Natural killer cell (primary cell): ENCODE results near the gene CLDND2. TPM values are rescaled to one million over a fixed set of nuclear protein-coding genes. Genes with fewer than 3 reads are reported as not detected.

ENCODE experiments used
- ATAC-seq, 3 donors: fragments of 150-1000 bp in 2 of 3; fragments of 200-7000 bp in 1 of 3; cut with Tn5 transposase; 1 replicate in 1 of 3; 2 replicates in 2 of 3; pipeline ENCODE4 v1.10.0; 2021; ENCODE audit warnings: mild to moderate bottlenecking in 2 of 3, moderate library complexity in 2 of 3
- DNase-seq, 2 donors: peaks; one replicate each; pipeline versions ENCODE4 v3.0.0 to v3.0.0-alpha.2; 2013 to 2021; ENCODE audit warnings: mixed read lengths in 1 of 2
- H3K27ac ChIP-seq: one replicate; pipeline ENCODE4 v1.5.1; 2013; ENCODE audit warnings: mild to moderate bottlenecking, low read length
- H3K27me3 ChIP-seq: one replicate; pipeline ENCODE4 v1.6.1; 2013; ENCODE audit warnings: low read length; ENCODE audit not compliant: control insufficient read depth, insufficient read depth
- H3K36me3 ChIP-seq: one replicate; pipeline ENCODE4 v1.6.1; 2013; ENCODE audit warnings: low read length; ENCODE audit not compliant: control insufficient read depth, insufficient read depth
- H3K4me1 ChIP-seq: one replicate; pipeline ENCODE4 v1.6.1; 2013; ENCODE audit warnings: low read length; ENCODE audit not compliant: control insufficient read depth, insufficient read depth
- H3K4me3 ChIP-seq: one replicate; pipeline ENCODE4 v1.5.1; 2013; ENCODE audit warnings: low read length
- H3K9me3 ChIP-seq: one replicate; pipeline ENCODE4 v1.6.1; 2013; ENCODE audit warnings: low read length; ENCODE audit not compliant: control insufficient read depth, insufficient read depth
- H3K27ac Mint-ChIP-seq, 2 donors: one replicate each; pipeline ENCODE4 v1.8.0; 2022; ENCODE audit warnings: mild to moderate bottlenecking in 2 of 2, mixed read lengths in 2 of 2, moderate library complexity in 1 of 2
- H3K27me3 Mint-ChIP-seq, 2 donors: one replicate each; pipeline ENCODE4 v1.8.0; 2022; ENCODE audit warnings: low read depth in 2 of 2, mixed read lengths in 2 of 2
- H3K36me3 Mint-ChIP-seq: one replicate; pipeline ENCODE4 v1.8.0; 2022; ENCODE audit warnings: mixed read lengths
- H3K4me1 Mint-ChIP-seq, 2 donors: one replicate each; pipeline ENCODE4 v1.8.0; 2022; ENCODE audit warnings: mixed read lengths in 2 of 2
- H3K4me3 Mint-ChIP-seq: one replicate; pipeline ENCODE4 v1.8.0; 2022; ENCODE audit warnings: mild to moderate bottlenecking, moderate library complexity, mixed read lengths
- H3K9me3 Mint-ChIP-seq, 2 donors: one replicate each; pipeline ENCODE4 v1.8.0; 2022; ENCODE audit warnings: mixed read lengths in 2 of 2
- CTCF ChIP-seq: fragments of 200-600 bp; IDR thresholded peaks from one replicate; pipeline ENCODE4 v1.8.0; 2022; ENCODE audit warnings: antibody characterized with exemption
- WGBS: methylation state at CpG from one replicate; pipeline ENCODE4 v1.1.7; 2013; ENCODE audit warnings: missing lambda C conversion rate; ENCODE audit not compliant: insufficient coverage; 5-methylcytosine and 5-hydroxymethylcytosine counted together
- intact Hi-C: fragments of 100-400 bp; cut with micrococcal nuclease; formaldehyde crosslinking; loops from one replicate; pipeline ENCODE4 v1.14.2; 2022
- total RNA-seq, 4 donors: library from RNA; stranded (reverse); fragments of 120-200 nt in 1 of 4; gene quantifications; one replicate each; pipeline versions ENCODE4 v1.2.3 to v1.2.4, GENCODE V29; 2013 to 2022

CLDND2 gene
- total RNA-seq, 3 donors from 2014 or later (not counting 1 experiment from before 2014, with no cell fraction given) = 72.8 to 83.2 (median 75.3) TPM

GRCh38 chr19:51365211-51365964, 3.4 kb downstream of the CLDND2 start:
- no peak for ATAC-seq
- no peak for TF ChIP-seq CTCF
- DNase-seq = peak in 1 of 2 donors; percentile 60
- Mint-ChIP-seq H3K27ac (peak overlapping the region; percentile 88 to 94), H3K27me3 (no peaks in the 10 kb centered on the region), H3K4me3 (peak overlapping the region; percentile 98), H3K9me3 (no peaks in the 10 kb centered on the region), H3K36me3 (peaks cover 6% of the 10 kb centered on the region), H3K4me1 (peaks cover 42 to 76% of the 10 kb centered on the region in 2 donors)
- peak overlapping the region; percentile 95 for H3K4me3 ChIP-seq
- peaks cover 65% of the 10 kb centered on the region for H3K4me1 ChIP-seq
- no peaks in the 10 kb centered on the region for H3K36me3 ChIP-seq
- H3K27ac ChIP-seq = peak overlapping the region; percentile 88
- no peaks in the 10 kb centered on the region for H3K27me3 ChIP-seq
- WGBS = 48% methylated on average over 10 of the region's 10 CpGs
- no peaks in the 10 kb centered on the region for H3K9me3 ChIP-seq
- intact Hi-C loops = loop anchor here (5.0 kb wide), 1 partner anchor 233 kb away; no protein-coding TSS in a partner anchor

GRCh38 chr19:51364200-51365106, 4.3 kb downstream of the CLDND2 start:
- intact Hi-C loops = loop anchor here (5.0 kb wide), 1 partner anchor 232 kb away; no protein-coding TSS in a partner anchor
- no peak overlapping the region for H3K4me3 ChIP-seq
- 96% methylated on average over 15 of the region's 15 CpGs for WGBS
- no peaks in the 10 kb centered on the region for H3K27me3 ChIP-seq
- Mint-ChIP-seq H3K27me3 (no peaks in the 10 kb centered on the region), H3K36me3 (no peaks in the 10 kb centered on the region), H3K4me3 (peak overlapping the region; percentile 70), H3K27ac (peak overlapping the region; percentile 48 to 70), H3K9me3 (no peaks in the 10 kb centered on the region), H3K4me1 (peaks cover 37 to 70% of the 10 kb centered on the region in 2 donors)
- no peak overlapping the region for H3K27ac ChIP-seq
- no peaks in the 10 kb centered on the region for H3K9me3 ChIP-seq
- TF ChIP-seq CTCF = no peak
- no peaks in the 10 kb centered on the region for H3K36me3 ChIP-seq
- ATAC-seq (no peak), DNase-seq (no peak)
- H3K4me1 ChIP-seq = peaks cover 59% of the 10 kb centered on the region

GRCh38 chr19:51361239-51361638, 7.6 kb downstream of the CLDND2 start:
- H3K4me1 Mint-ChIP-seq = peaks cover 22 to 39% of the 10 kb centered on the region in 2 donors
- Histone ChIP-seq H3K4me1 (peaks cover 29% of the 10 kb centered on the region), H3K27me3 (no peaks in the 10 kb centered on the region), H3K4me3 (no peak overlapping the region), H3K27ac (no peak overlapping the region), H3K9me3 (no peaks in the 10 kb centered on the region), H3K36me3 (no peaks in the 10 kb centered on the region)
- no peaks in the 10 kb centered on the region for H3K9me3 Mint-ChIP-seq
- H3K36me3 Mint-ChIP-seq = no peaks in the 10 kb centered on the region
- no peaks in the 10 kb centered on the region for H3K27me3 Mint-ChIP-seq
- no peak overlapping the region for H3K4me3 Mint-ChIP-seq
- 95% methylated on average over 13 of the region's 13 CpGs for WGBS
- no peak for TF ChIP-seq CTCF
- DNase-seq (no peak), ATAC-seq (no peak)
- intact Hi-C loops = no loop called here
- H3K27ac Mint-ChIP-seq = no peak overlapping the region
